Omental fat pad (tissue), 4 donors: Measurements from ENCODE around the gene GARRE1. TPM values are rescaled to one million over a fixed set of nuclear protein-coding genes. Genes with fewer than 3 reads are reported as not detected.

Experiments used
- ATAC-seq: fragments of 150-250 bp; one replicate; pipeline ENCODE4 v1.9.1; 2016; ENCODE audit warnings: mild to moderate bottlenecking, moderate library complexity; ENCODE audit not compliant: low FRiP score
- DNase-seq: peaks from one replicate; pipeline ENCODE4 v3.0.0-alpha.2; 2019; ENCODE audit warnings: low spot score
- total RNA-seq, 4 donors: library from RNA; depleted of rRNA; stranded (reverse); fragments of >200 nt; gene quantifications; one replicate each; pipeline ENCODE4 v1.1.0, GENCODE V29; 2016
- TF ChIP-seq, protein P1 (sequence below), 3 donors: fragments of 450-650 bp; IDR thresholded peaks; one replicate each; pipeline ENCODE4 v1.5.1; 2016 to 2017; ENCODE audit warnings: antibody characterized with exemption in 3 of 3, mild to moderate bottlenecking in 3 of 3, moderate library complexity in 2 of 3

GARRE1 gene
- total RNA-seq, 4 donors from 2014 or later = 18.4 to 50.6 (median 31.7) TPM

GRCh38 chr19:34263745-34264237 lies 9.4 kb downstream of the GARRE1 start:
- ATAC-seq (no peak), DNase-seq (no peak)
- TF ChIP-seq, protein P1, sequence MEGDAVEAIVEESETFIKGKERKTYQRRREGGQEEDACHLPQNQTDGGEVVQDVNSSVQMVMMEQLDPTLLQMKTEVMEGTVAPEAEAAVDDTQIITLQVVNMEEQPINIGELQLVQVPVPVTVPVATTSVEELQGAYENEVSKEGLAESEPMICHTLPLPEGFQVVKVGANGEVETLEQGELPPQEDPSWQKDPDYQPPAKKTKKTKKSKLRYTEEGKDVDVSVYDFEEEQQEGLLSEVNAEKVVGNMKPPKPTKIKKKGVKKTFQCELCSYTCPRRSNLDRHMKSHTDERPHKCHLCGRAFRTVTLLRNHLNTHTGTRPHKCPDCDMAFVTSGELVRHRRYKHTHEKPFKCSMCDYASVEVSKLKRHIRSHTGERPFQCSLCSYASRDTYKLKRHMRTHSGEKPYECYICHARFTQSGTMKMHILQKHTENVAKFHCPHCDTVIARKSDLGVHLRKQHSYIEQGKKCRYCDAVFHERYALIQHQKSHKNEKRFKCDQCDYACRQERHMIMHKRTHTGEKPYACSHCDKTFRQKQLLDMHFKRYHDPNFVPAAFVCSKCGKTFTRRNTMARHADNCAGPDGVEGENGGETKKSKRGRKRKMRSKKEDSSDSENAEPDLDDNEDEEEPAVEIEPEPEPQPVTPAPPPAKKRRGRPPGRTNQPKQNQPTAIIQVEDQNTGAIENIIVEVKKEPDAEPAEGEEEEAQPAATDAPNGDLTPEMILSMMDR (IDR thresholded peaks at IDR 0.05) = no peak

GRCh38 chr19:34265221-34265650 lies 10.9 kb downstream of the GARRE1 start:
- DNase-seq (no peak), ATAC-seq (no peak)
- TF ChIP-seq, protein P1 (IDR thresholded peaks at IDR 0.05) = no peak

- no peak for DNase-seq
- TF ChIP-seq, protein P1 (IDR thresholded peaks at IDR 0.05) = no peak
- no peak for ATAC-seq
Observed at GRCh38 chr19:34269081-34269480, 14.7 kb downstream of the GARRE1 start.

- no peak for DNase-seq
- TF ChIP-seq, protein P1 (IDR thresholded peaks at IDR 0.05) = no peak
- ATAC-seq = no peak
Observed at GRCh38 chr19:34269489-34269888, 15.1 kb downstream of the GARRE1 start.

DNA sequence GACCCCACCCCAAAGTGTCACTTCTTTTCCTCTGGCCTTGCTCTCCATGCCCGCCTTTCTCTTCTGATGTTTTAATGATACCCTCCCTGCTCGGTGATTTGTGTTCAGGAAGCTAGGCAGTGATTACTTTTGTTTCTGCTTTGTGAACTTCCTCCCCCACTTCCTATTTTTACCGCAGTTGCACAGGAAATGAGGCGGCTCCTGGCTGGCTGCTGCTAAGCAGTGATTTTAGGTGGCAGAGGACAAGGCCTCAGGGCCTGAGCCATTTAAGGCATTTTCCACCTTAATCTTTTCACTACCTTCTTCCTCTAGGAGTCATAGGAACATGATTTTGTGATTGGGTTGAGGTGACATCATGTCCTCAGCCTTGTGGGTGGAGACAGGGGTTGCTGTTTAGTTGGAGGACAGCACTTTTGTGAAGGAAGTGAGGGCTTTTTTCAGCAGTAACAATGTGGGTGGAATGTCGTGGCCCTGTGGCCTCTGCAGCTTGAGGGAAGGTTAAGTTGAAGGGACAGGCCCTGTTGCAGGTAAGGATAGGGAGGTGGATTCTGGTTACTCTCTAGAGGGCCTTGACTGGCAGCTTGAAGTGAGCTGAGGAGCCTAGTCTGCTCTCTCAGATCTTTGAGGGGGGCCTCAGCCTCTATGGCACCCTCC lies 15.7 kb downstream of the GARRE1 start:
- TF ChIP-seq, protein P1 (IDR thresholded peaks at IDR 0.05) = no peak
- no peak for DNase-seq
- ATAC-seq = peak; percentile 46

- ATAC-seq (no peak), DNase-seq (no peak)
- TF ChIP-seq, protein P1 (IDR thresholded peaks at IDR 0.05) = no peak
Observed at GRCh38 chr19:34273121-34273520, 18.8 kb downstream of the GARRE1 start.

- DNase-seq = no peak
- ATAC-seq = peak; percentile 60
- TF ChIP-seq, protein P1 (IDR thresholded peaks at IDR 0.05) = no peak
Observed at GRCh38 chr19:34274284-34274826, 20.0 kb downstream of the GARRE1 start.
